T-helper 1 cell treated with Interleukin-12 subunit alpha and Interleukin-12 subunit beta and Interleukin-4 antibody, amounts not matched to agents 30 ng/mL and 1 ng/mL, for 36 hours (primary cell): ENCODE measurements around the gene TOP1. TPM values are rescaled to one million over a fixed set of nuclear protein-coding genes. Genes with fewer than 3 reads are reported as not detected.

Experiments
- intact Hi-C: fragments of 100-400 bp; cut with micrococcal nuclease; formaldehyde crosslinking; loops from one replicate; pipeline ENCODE4 v1.15.1; 2024
- total RNA-seq: library from RNA; stranded (reverse); gene quantifications from 2 replicates; pipeline ENCODE4 v1.2.3, GENCODE V29; 2022

Gene TOP1
- total RNA-seq, result 96.8 and 98.4 TPM in 2 replicates

GRCh38 chr20:41028359-41029149 lies at the start of gene TOP1:
TSS of gene TOP1 (plus strand) at chr20:41028822. CDS start at chr20:41029068, 246 bp downstream.
- intact Hi-C loops, result loop anchor here (1.0 to 2.0 kb wide), 10 partner anchors 20 to 664 kb away; partner anchors contain the start of genes PLCG1 and ZHX3

GRCh38 chr20:40979247-40979646 lies 49.4 kb upstream of the TOP1 start:
- intact Hi-C loops, result no loop called here

GRCh38 chr20:40980106-40980827 lies 48.4 kb upstream of the TOP1 start:
- intact Hi-C loops, result no loop called here

- intact Hi-C loops, result no loop called here
Observed at GRCh38 chr20:40980828-40981310, 47.8 kb upstream of the TOP1 start.

- intact Hi-C loops, result no loop called here
Observed at GRCh38 chr20:40982415-40983145, 46.0 kb upstream of the TOP1 start.

GRCh38 chr20:40983898-40984297 lies 44.7 kb upstream of the TOP1 start:
- intact Hi-C loops, result no loop called here

- intact Hi-C loops, result no loop called here
Observed at GRCh38 chr20:40984496-40984895, 44.1 kb upstream of the TOP1 start.

GRCh38 chr20:40986774-40987173 lies 41.8 kb upstream of the TOP1 start:
- intact Hi-C loops, result no loop called here

GRCh38 chr20:40990542-40991120 lies 38.0 kb upstream of the TOP1 start:
- intact Hi-C loops, result loop anchor here (1.0 to 5.0 kb wide), 9 partner anchors 13 to 350 kb away; partner anchors contain the start of genes LPIN3, TOP1 and ZHX3

GRCh38 chr20:40991181-40991889 lies 37.3 kb upstream of the TOP1 start:
- intact Hi-C loops, result loop anchor here (2.0 to 5.0 kb wide), 2 partner anchors 17 to 326 kb away; partner anchors contain the start of gene ZHX3

- intact Hi-C loops, result loop anchor here (5.0 kb wide), 1 partner anchor 325 kb away; the partner anchor contains the start of gene ZHX3
Observed at GRCh38 chr20:40992349-40993113, 36.1 kb upstream of the TOP1 start.

- intact Hi-C loops, result loop anchor here (5.0 kb wide), 1 partner anchor 323 kb away; the partner anchor contains the start of gene ZHX3
Observed at GRCh38 chr20:40993794-40994540, 34.7 kb upstream of the TOP1 start.

GRCh38 chr20:40996326-40996725 lies 32.3 kb upstream of the TOP1 start:
- intact Hi-C loops, result no loop called here

GRCh38 chr20:40997116-40997515 lies 31.5 kb upstream of the TOP1 start:
- intact Hi-C loops, result no loop called here

- intact Hi-C loops, result no loop called here
Observed at GRCh38 chr20:40999841-41000240, 28.8 kb upstream of the TOP1 start.

GRCh38 chr20:41000628-41001027 lies 28.0 kb upstream of the TOP1 start:
- intact Hi-C loops, result no loop called here

GRCh38 chr20:41001497-41001896 lies 27.1 kb upstream of the TOP1 start:
- intact Hi-C loops, result no loop called here

GRCh38 chr20:41002842-41003142 lies 25.8 kb upstream of the TOP1 start:
- intact Hi-C loops, result loop anchor here (1.0 kb wide), 6 partner anchors 12 to 155 kb away; partner anchors contain the start of gene TOP1
